Activated CD8-positive, alpha-beta T cell treated with anti-CD3 and anti-CD28 coated beads for 36 hours (primary cell): ENCODE measurements around the gene CYP27B1. TPM values are rescaled to one million over a fixed set of nuclear protein-coding genes. Genes with fewer than 3 reads are reported as not detected.

Experiments
- ATAC-seq: fragments of 200-7000 bp; cut with Tn5 transposase; one replicate; pipeline ENCODE4 v1.10.0; 2021; ENCODE audit warnings: mild to moderate bottlenecking, moderate library complexity
- CTCF ChIA-PET: fragments of 350-600 bp; sonication (Branson Sonifier 250); formaldehyde crosslinking; loops from one replicate; lab custom pipeline; 2021; ENCODE audit warnings: antibody characterized with exemption; lab: Charles Lee
- POLR2A ChIA-PET: fragments of 350-600 bp; sonication (Branson Sonifier 250); formaldehyde crosslinking; loops from one replicate; lab custom pipeline; 2021; ENCODE audit warnings: antibody characterized with exemption; lab: Charles Lee
- DNase-seq: peaks from one replicate; pipeline ENCODE4 v3.0.0-alpha.2; 2020
- H3K27ac Mint-ChIP-seq: one replicate; pipeline ENCODE4 v1.8.0; 2021; ENCODE audit warnings: mild to moderate bottlenecking, mixed read lengths
- H3K27me3 Mint-ChIP-seq: one replicate; pipeline ENCODE4 v1.8.0; 2021; ENCODE audit warnings: mixed read lengths
- H3K36me3 Mint-ChIP-seq: one replicate; pipeline ENCODE4 v1.8.0; 2021; ENCODE audit warnings: low read depth, mixed read lengths
- H3K4me1 Mint-ChIP-seq: one replicate; pipeline ENCODE4 v1.8.0; 2021; ENCODE audit warnings: low read depth, mixed read lengths
- H3K4me3 Mint-ChIP-seq: one replicate; pipeline ENCODE4 v1.8.0; 2021; ENCODE audit warnings: mild to moderate bottlenecking, moderate library complexity, mixed read lengths
- H3K9me3 Mint-ChIP-seq: one replicate; pipeline ENCODE4 v1.8.0; 2021; ENCODE audit warnings: mixed read lengths
- intact Hi-C: fragments of 100-400 bp; cut with micrococcal nuclease; formaldehyde crosslinking; loops from one replicate; pipeline ENCODE4 v1.10.0; 2022
- total RNA-seq, 2 experiments: library from RNA; stranded (reverse); gene quantifications; one replicate each; pipeline ENCODE4 v1.2.3, GENCODE V29; 2021
- TF ChIP-seq, protein P1 (sequence below): fragments of 200-600 bp; IDR thresholded peaks from one replicate; pipeline ENCODE4 v1.8.0; 2022; ENCODE audit warnings: antibody characterized with exemption, mild to moderate bottlenecking

CYP27B1 gene
- total RNA-seq, 2 experiments from 2014 or later: 7.6 to 7.9 TPM

DNA sequence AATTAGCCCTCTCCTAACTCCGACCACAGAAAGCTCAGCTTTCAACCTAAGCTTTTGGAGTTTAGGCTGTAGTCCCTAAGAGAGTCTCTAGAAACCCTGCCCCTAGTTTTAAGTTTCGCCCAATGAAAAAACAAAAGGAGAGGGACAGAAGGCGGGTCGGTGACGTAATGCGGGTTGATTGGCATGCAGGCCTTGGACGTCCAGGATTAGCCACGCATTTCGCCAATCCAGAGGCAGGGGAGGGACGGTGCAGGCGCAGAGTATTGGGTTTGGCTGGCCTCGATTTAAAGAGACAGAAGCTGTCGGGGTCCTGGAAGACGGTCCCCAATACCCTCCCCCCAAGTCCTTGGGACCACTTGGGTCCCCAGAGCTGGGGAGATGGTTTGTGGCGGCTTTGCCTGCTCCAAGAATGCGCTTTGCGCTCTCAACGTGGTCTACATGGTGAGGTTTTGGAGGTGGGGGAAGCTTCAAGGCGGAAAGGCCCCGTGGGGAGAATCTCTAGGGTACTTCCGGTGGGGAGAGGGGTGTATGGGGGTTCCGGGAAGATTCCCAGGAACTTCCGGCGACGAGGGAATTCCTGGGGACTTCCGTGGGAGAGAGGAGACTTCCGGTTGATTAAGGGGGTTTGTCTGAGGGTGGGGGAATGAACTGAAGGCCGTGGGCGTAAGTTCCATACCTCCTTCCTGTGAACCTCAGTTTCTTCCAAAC lies 21.9 kb downstream of the CYP27B1 start, which contains the start of gene TSPAN31:
Gene TSPAN31, plus strand, starts transcription at position 263 of the 708 bp plus-strand sequence. Its CDS starts 116 bp downstream, at position 379.
- Mint-ChIP-seq H3K9me3 (no peaks in the 10 kb centered on the region), H3K4me3 (peak within 1 kb of the TSS; percentile 92), H3K4me1 (peaks cover 44% of the 10 kb centered on the region), H3K36me3 (peaks cover 40% of the 10 kb centered on the region), H3K27ac (peak within 1 kb of the TSS; percentile 94), H3K27me3 (no peaks in the 10 kb centered on the region)
- ChIA-PET POLR2A (interaction anchor here (0.6 to 3.1 kb wide), 9 partner anchors 10 to 98 kb away, joined by 3 to 9 read pairs (median 4); partner anchors contain the start of genes CYP27B1 and TSFM), CTCF (interaction anchor here (0.7 to 2.6 kb wide), 5 partner anchors 12 to 162 kb away, joined by 3 to 13 read pairs (median 4); no protein-coding TSS in a partner anchor)
- DNase-seq: peak; percentile 99
- intact Hi-C loops: no loop called here
- ATAC-seq: peak; percentile 81
- TF ChIP-seq, protein P1, sequence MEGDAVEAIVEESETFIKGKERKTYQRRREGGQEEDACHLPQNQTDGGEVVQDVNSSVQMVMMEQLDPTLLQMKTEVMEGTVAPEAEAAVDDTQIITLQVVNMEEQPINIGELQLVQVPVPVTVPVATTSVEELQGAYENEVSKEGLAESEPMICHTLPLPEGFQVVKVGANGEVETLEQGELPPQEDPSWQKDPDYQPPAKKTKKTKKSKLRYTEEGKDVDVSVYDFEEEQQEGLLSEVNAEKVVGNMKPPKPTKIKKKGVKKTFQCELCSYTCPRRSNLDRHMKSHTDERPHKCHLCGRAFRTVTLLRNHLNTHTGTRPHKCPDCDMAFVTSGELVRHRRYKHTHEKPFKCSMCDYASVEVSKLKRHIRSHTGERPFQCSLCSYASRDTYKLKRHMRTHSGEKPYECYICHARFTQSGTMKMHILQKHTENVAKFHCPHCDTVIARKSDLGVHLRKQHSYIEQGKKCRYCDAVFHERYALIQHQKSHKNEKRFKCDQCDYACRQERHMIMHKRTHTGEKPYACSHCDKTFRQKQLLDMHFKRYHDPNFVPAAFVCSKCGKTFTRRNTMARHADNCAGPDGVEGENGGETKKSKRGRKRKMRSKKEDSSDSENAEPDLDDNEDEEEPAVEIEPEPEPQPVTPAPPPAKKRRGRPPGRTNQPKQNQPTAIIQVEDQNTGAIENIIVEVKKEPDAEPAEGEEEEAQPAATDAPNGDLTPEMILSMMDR: no peak

DNA sequence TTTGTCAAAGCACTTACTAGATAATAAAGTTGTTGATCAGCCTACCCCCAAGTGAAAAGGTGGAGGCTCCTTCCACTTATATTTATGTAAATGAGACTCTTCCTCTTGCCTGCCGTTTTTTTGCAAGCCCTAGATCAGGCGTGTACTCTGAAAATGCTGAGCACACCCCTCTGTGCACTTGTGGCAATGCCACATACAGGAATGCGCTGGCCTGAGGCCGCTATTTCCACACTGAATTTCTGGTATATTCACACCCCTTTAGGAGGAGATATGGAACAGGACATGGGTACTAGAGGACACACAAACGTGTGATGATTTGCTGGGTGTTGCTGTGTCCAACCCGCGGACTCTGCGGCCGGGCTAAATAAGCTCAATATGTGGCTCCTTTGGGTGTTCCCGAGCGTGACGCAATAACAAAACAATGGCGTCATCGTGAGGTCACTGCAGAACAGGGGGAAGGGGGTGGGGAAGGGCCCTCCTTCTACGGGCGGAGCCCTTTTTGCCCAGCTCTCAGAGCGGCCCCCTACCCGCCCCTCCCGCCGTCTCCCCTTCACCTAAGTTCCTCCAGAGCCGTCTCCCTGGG lies 22.6 kb downstream of the CYP27B1 start:
- intact Hi-C loops: no loop called here
- ATAC-seq (peak; percentile 52), DNase-seq (peak; percentile 88)
- Mint-ChIP-seq H3K36me3 (peaks cover 36% of the 10 kb centered on the region), H3K4me3 (peak overlapping the region; percentile 92), H3K4me1 (peaks cover 51% of the 10 kb centered on the region), H3K27ac (peak overlapping the region; percentile 94), H3K27me3 (no peaks in the 10 kb centered on the region), H3K9me3 (no peaks in the 10 kb centered on the region)
- ChIA-PET POLR2A (interaction anchor here (0.6 to 3.1 kb wide), 8 partner anchors 10 to 98 kb away, joined by 3 to 9 read pairs (median 4); partner anchors contain the start of genes CYP27B1 and TSFM), CTCF (interaction anchor here (1.0 to 2.6 kb wide), 4 partner anchors 12 to 161 kb away, joined by 3 to 13 read pairs (median 4); no protein-coding TSS in a partner anchor)
- TF ChIP-seq, protein P1: no peak

DNA sequence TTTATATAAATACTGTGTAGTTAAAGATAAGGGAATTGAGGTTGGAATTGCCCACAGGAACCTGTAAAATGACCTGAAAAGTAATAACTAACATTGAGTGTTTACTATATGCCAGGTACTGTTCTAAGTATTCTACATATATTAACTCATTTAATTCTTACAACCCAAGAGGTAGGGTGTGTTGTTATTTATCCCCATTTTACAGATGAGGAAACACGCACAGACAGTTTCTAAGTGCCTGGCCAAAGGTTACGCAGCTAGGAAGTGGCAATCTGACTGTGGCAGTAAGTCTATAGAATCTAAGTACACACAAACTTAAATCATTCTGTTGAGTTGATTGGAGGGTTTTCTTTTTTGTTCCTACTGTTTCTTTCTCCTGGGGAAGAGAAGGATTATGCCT lies 23.1 kb downstream of the CYP27B1 start:
- ATAC-seq (no peak), DNase-seq (no peak)
- ChIA-PET POLR2A (interaction anchor here (1.2 to 3.1 kb wide), 3 partner anchors 9 to 20 kb away, joined by 4 to 9 read pairs (median 4); no protein-coding TSS in a partner anchor), CTCF (interaction anchor here (2.6 kb wide), 1 partner anchor 13 kb away, joined by 13 read pairs; no protein-coding TSS in a partner anchor)
- peaks cover 33% of the 10 kb centered on the region for H3K36me3 Mint-ChIP-seq
- H3K4me3 Mint-ChIP-seq: peak overlapping the region; percentile 92
- H3K4me1 Mint-ChIP-seq: peaks cover 53% of the 10 kb centered on the region
- intact Hi-C loops: loop anchor here (2.0 kb wide), 1 partner anchor 161 kb away; no protein-coding TSS in a partner anchor
- TF ChIP-seq, protein P1: no peak
- no peaks in the 10 kb centered on the region for H3K27me3 Mint-ChIP-seq
- H3K9me3 Mint-ChIP-seq: no peaks in the 10 kb centered on the region
- peak overlapping the region; percentile 94 for H3K27ac Mint-ChIP-seq

DNA sequence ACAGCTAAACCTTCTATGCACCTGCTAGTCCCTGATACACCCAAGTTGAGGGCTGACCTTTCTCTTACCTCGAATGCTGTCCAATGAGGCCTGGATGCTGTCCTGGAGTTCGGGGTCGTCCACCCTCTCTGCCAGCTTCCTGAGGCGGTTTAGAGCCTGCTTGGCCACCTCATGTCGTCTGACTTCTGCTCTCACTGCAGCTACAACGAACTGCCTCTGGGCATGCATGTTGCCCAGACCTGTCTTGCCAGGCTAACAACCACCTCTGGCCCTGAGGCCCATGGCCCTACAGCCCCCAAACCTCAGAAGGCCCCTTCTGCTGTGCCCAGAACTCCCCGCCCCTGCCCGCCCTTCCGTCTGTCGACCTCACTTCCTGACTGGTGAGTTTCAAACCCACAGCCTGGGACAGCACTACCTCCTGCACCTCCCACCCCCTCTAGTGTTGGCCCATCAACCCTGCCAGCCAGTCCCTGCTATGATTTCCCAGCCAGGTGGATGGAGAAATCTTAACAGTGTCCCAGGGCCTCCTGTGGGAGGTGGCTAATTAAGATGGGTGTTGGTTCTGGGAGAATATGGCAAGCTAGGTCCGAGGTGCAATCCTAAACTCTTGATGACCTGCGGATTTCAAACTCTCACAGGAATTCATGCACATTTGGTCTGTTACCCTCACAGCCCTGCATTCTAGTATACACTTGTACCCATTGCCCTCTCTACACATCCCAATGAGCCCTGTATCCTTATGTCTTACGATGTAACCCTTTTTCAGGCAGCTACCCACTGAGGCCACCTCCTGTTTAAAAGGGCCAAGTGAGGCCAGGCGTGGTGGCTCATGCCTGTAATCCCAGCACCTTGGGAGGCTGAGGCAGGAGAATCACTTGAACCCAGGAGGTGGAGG lies 24.8 kb downstream of the CYP27B1 start:
- CTCF ChIA-PET: interaction anchor here (0.9 to 2.8 kb wide), 20 partner anchors 9 to 162 kb away, joined by 3 to 29 read pairs (median 4); partner anchors contain the start of genes B4GALNT1, CDK4, OS9 and PIP4K2C
- TF ChIP-seq, protein P1: peak; percentile 68
- Mint-ChIP-seq H3K27me3 (no peaks in the 10 kb centered on the region), H3K36me3 (peaks cover 21% of the 10 kb centered on the region), H3K27ac (peak overlapping the region; percentile 93), H3K4me1 (peaks cover 49% of the 10 kb centered on the region), H3K4me3 (peak overlapping the region; percentile 98), H3K9me3 (no peaks in the 10 kb centered on the region)
- peak; percentile 71 for ATAC-seq
- POLR2A ChIA-PET: interaction anchor here (0.8 to 2.5 kb wide), 10 partner anchors 7 to 48 kb away, joined by 3 to 11 read pairs (median 4); partner anchors contain the start of genes CDK4, CYP27B1 and OS9
- intact Hi-C loops: loop anchor here (2.0 kb wide), 1 partner anchor 159 kb away; no protein-coding TSS in a partner anchor
- peak; percentile 90 for DNase-seq
